ENCODE measurements around the gene SCTR.

Gene SCTR

DNA sequence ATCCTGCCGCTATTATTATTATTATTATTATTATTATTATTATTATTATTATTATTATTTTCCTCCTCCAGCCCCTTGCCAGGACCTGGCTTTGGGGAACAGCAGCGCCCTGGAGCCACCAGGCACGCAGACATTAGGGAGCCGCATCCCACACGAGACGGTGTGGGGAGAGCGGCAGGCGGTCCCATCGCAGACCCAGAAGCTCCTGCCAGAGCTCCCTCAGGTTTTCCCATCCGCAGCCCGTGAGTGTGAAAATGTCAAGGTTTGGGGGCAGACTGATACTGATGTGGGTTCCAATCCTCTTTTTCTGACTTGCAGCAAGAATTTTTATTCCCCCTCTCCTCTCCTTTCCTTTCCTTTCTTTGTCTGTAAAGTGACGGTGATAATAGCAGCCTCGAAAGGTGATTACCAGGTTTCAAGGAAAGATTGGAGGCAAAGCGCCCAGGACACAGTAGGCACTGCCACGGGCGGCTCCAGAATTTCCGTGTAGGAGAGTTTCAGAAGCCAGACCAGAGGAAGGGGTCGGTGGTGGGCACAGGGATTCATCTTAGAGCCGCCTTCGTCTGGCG lies 816 bp downstream of the SCTR start:
- no peak for DNase-seq (ENCODE audit: low read depth)

DNA sequence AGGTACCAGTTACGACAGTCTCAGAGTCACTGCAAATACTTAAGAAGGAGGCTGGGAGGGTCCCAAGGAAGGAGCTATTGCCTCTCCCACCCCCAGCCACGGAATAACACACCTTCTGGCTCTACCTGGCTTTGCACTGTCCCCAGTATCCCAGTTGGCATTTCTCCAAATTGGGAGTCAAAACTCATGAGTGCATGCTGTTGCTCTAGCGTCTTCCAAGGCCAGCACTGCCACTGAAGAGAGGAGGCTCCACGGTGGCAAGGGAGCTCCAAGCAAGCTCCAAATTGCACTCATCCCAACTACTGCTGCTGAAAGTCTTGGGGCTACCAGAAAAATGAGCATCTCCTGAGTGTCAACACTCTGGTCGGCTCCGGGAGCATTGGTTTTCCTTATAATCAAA lies 1.6 kb downstream of the SCTR start:
- no peak for DNase-seq (ENCODE audit: low read depth)

DNA sequence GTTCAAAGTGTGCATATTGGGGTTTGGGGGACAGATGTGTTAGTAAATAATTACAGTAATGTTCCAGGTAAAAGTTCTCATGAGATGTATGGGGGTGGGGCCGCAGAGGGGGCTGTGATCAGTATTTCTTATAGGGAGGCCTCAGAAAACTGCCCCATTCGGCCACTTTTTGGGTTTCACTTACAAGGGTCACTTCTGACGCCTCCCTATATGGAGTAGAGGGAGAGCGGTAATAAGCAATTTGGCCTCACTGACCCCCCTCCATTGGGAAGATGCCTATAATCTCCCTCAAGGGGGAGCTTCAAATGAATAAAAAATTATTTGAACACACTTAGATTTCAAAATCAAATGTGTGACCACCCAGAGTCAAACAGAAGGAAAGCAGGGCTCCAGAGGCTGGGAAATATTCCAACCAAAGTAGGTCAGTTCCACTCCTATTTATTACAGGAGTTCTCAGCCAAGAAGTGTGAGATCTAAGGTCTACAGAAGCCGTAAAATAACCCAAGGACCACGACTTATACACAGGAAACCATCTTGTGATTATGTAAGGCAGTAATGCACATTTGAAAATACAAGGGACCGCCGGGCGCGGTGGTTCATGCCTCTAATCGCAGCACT lies 2.7 kb downstream of the SCTR start:
- no peak for DNase-seq (ENCODE audit: low read depth)

DNA sequence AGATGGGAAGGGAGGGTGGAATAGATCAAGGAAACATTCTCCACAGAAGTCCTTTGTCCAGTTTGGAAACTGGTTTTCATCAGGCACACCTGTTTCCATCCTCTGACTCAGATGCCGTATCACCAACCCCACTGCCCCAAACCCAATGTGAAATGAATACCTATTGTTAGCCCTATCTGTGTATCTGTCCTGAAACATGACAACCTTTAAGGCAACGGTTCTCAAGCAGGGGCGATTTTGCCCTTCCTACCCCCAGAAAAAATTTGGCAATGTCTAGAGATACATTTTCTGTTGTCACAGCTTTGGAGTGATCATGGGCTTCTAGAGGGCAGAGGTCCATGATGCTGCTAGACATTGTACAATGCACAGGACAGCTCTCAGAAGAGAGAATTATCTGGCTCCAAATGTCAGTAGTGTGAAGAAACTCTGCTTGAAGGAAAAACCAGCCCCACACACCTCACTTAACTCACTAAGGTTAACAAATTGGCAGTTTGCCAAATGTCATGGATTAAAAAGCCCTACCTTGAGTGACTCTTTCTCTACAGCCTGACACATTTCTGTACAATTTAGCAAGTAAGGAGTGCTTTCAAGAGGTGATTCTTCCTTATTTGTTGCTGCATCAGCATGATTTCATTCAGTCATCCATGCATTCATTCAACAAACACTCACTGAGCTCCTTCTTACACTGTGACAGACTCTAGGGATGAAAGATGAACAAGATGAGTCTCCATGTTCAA lies 3.4 kb downstream of the SCTR start:
- no peak for DNase-seq (ENCODE audit: low read depth)

DNA sequence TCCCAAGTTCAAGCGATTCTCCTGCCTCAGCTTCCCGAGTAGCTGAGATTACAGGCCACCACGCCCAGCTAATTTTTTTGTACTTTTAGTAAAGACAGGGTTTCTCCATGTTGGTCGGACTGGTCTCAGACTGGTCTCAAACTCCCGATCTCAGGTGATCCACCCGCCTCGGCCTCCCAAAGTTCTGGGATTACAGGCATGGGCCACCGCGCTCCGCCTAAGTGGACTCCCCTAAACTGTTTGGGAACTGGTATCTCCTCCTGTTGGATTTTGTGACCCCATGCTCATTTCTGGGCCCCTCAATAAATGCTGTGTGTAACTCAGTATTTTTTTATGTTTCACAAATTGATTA lies 5.2 kb downstream of the SCTR start:
- DNase-seq (ENCODE audit: low read depth): no peak

DNA sequence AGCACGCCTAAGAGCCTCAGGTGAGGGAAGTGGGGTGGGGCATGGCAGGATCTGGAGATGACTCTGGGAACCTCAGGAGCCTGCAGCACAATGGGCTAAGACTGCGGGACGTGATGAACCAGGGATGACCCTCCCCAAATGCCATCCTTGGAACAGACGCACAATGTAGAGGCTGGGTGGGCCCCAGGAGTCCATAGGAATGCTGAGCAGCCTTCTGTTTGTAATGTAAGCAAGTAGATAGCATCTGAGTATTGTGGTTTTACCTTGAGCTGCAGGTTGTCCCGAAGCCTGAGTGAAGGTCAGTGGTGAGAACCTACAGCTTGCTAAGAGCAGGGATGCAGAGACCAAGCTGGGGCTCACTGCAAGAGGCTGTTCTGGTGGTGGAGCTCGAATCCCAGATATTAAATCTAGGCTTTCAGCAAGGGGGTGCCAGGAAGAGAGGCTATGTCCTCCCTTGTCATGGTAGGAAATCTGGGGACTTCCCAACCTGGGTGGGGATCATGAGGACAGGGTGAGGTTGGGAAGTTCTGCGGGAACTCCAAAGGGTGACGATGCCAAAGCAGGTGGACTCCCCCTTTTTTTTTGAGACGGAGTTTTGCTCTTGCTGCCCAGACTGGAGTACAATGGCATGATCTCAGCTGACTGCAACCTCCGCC lies 5.8 kb downstream of the SCTR start:
- no peak for DNase-seq (ENCODE audit: low read depth)

DNA sequence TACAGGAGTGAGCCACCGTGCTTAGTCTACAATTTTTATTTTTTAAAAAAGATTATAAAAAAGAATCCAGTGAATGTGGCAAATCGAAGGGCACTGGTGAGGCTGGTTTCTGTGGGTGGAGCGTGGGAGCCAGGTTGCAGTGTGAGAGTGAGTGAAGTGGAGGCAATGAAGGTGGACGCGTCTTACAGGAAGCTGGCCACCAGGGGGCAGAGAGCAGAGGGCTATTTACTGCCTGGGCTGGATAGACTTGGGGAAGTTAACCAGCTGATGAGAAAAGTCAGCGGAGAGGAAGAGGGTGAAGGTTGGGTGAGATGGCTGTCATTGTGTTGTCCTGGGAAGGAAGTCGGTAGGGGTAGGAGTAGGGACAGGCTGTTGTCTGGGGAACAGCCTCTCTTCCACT lies 6.8 kb downstream of the SCTR start:
- DNase-seq (ENCODE audit: low read depth): peak; percentile 6

DNA sequence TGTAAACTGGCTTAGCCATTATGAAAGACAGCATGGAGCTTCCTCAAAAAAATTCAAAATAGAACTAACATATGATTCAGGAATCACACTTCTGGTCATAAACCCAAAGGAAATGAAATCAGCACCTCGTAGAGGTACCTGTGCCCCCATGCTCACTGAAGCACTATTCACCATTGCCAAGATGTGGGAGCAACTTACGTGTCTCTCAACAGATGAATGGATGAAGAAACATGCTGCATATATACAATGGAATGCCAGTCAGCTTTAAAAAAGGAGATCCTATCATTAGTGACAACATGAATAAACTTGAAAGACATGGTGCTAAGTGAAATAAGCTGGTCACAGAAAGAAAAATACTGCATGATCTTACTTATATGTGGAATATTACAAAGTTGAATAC lies 8.2 kb downstream of the SCTR start:
- DNase-seq (ENCODE audit: low read depth): no peak

DNA sequence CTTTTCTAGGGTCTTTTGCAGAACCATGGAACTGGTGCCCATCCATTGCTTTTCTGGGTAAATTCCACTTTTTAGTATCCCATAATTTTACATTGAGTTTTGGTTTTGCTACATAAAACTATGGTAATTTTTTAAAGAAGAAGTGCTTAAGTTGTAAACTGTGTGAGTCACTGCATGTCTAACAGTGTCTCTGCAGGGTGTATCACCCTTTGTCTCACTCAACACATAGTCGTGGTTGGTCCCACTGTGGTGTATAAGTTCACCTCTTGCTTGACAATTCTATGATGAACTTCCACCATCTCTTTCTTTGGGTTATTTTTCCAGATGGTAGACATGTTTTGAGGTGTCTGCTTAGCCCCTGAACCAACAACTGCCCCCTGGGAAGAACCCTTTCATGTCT lies 10.5 kb downstream of the SCTR start:
- DNase-seq (ENCODE audit: low read depth): no peak

DNA sequence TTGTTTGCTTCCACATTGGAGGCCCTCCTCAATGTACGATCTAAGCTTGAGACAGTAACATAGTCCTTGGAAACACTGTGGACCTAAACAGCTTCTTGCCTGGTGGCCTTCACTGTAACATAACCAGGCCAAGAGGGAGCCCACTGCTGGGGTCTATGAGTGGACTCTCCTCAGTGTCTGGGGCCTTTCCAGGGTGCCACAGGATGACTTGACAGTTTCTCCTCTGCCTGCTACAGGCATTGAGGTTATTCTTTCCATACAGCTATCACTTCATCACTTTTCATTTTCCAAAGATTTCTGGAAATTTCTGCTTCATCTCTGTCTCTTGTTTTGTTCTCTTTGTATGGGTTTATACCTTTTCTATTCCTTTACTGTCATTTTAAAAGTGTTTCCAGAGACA lies 11.3 kb downstream of the SCTR start:
- no peak for DNase-seq (ENCODE audit: low read depth)

DNA sequence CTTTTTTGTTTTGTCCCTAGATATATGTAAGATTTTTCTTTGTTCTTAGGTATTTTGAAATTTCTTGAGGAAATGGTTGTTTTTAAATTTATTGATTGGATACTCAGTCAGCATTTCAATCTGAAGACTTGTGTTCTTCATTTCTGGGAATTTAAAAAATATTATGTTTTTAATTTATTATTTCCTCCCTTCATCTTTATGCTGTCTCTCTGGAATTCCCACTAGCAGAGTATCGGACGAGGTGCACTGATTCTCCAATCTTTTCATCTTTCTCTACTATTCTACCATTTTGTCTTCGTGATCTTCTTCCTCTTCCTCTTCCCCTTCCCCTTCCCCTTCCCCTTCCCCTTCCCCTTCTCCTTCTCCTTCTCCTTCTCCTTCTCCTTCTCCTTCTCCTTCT lies 12.3 kb downstream of the SCTR start:
- DNase-seq (ENCODE audit: low read depth): no peak

DNA sequence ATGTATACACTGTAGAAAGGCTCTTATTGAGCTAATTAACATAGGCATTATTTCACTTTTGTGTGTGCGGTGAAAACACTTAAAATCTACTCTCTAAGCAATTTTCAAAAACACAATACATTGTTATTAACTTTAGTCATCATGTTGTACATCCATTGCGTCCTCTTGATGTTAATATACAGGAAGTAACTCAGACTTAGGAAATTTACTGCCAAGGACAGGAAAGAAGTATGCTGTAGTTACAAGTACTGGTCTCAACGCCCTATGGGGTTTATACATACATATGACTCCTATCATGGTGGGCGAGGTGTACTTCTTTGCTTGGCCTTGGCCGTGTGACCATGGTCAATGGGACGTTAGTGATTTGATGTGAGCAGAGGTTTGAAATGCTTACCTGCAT lies 15.5 kb downstream of the SCTR start:
- no peak for DNase-seq (ENCODE audit: low read depth)

DNA sequence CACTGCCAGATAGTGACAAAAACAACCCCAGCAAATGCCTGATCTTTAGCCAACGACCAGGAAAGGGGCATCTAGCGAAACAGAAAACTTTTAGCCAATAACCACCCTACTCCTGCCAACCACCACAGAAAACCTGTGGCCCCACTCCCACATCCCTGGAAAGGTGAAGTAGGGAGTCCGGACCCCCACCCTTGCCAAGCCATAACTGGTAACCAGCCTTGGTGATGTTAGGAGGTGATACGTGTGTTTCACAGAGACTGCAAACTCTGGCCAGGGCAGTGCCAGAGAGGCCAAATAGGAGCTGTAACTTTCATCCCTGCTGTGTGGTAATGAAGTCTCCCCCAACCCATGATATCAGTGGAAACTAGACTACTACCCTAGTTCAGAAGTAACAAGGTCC lies 27.6 kb downstream of the SCTR start:
- no peak for DNase-seq (ENCODE audit: low read depth)

DNA sequence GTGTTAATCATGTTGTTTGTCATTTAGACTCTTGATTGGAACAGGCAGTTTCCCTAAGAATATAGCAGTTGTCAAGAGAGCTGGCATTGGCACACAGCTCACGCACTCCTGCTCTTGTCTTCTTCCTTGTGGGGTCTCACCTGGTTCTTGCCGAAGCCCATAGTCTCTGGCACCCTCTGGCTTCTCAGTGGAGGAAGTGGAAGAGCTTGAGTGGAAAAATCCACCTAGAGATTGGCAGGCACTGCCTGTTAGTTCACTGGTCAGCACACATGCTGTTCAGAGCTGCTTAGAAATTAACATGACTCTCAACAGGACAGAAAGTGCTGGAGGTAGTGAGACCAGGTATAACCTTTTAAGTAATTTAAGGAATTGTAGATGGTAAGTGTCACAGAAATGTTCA lies 28.3 kb downstream of the SCTR start:
- no peak for DNase-seq (ENCODE audit: low read depth)

DNA sequence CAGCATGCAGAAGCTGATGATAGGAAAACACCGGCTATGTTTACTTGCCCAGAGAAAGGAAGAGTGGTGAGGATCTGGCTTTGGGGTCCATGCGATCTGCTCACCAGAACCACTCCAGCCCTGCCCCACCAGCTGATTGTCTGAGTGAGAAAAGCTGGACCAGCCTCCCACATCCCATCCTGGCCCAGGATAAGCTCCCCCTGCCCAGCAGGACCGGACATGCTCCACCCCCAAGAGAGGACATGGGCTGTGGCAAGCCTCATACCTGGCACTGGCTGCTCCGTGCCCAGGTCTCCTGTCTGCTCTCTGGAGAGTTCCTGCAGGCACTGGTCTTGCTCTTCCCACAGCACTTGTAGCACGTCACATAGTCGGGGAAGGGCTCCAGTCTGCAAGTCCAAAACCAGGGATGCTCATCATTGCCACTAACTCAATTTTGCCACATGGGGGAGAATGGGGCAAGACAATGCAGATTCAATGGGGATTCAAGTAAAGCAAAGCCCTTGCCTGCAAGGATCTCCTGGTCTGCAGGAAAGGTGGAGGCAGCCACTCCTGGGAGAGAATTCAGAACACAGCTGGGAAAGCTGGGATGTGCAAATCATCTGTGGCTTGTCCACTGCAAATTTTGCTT lies 30.0 kb downstream of the SCTR start:
- no peak for DNase-seq (ENCODE audit: low read depth)

DNA sequence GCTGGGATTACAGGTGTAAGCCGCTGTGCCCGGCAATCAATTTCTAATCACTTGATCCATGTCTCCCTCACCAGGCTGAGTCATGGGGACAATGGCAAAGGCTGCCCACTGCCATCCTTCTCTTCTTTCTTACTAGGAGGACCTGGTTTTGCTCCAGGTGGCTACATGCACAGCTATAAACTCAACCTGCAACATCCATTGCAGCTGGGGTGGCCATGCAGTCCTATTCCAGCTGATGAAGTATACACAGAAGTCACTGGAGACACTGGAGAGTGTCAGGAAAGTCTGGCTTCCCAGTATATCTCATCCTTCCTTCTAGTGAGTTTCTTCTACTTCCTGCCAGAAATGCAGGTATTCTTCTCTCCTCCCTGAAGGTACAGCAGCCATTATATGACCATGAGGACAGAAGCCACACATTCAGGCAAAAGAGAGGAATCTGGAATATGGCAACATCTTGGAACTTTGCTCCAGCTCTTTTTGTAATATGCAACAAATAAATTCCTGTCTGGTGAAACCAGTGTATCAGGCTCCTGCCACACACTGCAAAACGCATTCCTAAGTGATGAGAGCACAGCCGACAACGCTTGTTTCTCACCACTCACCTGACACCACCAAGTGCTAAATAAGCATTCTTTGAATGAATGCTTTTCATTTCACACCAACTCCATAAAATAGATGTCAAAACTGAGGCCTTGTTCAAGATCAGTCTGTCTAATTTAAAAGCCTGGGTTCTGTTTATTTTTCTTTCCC lies 32.3 kb downstream of the SCTR start:
- peak; percentile 81 for DNase-seq (ENCODE audit: low read depth)

DNA sequence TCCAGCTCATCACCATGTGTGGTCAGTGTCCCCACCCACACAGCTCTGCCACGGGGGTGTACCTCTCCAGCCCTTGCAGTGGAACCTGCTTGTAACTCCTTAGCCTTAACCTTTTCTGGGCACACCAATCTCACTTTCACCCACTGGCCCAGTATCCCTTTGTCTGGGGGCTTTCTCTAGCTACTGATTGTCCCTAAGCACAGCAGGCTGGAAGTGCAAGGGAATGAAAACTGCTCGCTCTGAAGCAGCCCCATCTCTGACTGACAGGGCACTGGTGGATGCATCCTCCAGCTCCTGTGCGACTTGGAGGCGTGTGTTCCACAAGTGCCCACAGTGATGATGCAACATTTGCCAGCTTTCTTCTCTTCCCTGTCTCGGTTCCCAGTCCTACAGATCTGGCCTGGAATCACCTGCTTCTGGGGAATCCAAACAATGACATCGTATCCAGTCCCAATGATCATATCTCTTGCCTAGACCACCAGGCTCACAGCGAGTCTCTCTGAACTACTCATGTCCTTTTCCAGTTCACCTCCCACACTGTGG lies 33.6 kb downstream of the SCTR start:
- DNase-seq (ENCODE audit: low read depth): no peak

DNA sequence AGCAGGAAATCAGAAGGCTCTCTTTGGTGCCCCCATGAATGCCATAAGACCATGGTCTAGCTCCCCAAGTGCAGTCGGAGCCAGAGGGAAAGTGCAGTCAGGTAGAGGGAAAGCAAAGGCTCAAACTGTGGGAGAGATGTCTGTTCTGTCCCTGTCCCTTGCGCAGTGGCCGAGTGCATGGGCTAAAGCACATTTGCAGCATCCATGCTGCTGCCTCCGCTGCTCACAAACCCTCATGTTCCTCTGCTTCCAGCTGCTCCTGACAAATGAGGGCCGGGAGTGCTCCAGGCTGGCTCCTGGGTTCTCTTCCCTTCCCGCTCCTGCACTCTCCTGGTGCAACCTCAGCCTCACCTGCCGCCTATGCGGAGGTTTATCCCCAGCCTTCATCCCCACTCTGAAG lies 34.2 kb downstream of the SCTR start:
- no peak for DNase-seq (ENCODE audit: low read depth)

DNA sequence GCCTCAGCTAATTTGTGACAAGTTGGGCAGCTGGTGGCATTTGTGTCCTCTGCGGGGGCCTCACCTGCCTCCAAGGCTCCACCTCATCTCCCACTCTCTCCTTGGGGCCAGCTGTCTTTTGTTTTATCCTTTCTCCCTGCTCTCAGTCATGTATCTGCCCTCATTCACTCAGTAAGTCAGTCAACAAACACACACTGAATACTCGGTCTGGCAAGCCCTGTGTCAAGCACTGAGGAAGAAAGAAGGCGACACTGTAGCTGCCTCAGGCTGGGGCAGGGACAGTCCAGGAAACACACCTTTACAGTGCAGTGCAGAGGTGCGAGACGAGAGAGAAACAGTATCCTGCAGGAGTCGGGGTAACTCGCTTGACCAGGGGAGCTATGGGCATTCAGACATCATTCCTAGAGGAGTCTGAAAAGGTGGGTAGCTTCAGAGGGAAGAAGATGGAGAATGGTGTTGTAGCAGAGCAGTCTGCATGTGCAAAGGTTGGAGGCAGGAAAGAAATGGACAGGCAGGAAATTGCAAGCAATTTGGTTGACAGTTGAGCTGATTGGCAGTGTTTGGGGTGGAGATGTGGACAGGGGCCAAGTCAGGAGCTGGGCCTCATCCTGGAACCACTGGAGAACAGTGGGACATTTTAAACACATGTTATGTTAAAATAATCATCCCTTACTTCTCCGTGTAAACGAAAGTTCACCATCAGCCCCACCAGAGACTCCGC lies 34.9 kb downstream of the SCTR start:
- DNase-seq (ENCODE audit: low read depth): no peak

DNA sequence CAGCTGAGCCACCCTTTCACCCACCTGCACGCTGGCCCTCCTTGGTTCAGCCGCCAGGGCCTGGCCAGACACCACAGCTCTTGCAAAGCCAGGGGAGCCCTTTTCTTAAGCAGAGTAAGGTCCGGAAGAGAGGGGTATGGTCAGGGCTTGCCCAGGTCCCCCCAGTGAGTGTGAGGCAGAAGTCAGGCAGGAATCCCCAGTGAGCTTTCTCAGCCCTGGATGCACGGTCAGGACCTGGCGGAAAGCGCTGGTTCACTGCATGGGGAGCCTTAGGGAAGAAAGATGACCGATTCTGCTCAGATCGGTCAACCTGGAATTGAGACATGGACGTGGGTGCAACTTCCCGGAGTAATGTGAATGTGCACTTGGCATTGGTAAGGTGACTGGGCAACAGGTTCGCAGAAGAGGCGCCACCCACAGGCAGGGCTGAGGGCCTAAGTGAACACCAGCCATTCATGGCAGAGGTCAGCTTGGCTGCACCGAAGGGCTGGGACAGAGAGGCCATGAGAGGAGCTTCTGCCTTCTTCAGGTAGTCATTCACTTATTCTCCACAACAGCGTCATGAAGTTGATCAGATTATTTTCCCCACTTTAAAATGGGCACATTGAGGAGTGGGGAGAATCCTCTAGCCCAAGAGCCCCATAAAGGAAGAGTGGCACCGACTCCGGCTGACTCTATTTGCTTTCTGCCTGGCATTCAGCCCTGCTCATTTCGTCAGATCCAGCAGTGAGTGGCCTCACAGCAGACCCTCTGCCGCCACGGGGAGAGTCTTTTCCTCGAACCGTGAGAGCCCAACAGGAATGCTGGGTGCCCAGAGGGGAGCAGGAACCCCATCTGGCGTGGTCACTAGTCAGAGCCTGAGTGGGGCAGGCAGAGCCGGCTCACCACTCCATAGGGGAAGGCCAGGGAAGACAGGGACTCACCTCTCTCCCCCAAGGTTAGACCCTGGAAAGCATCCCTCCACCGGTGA lies 35.8 kb downstream of the SCTR start:
- DNase-seq (ENCODE audit: low read depth): no peak

Measured in non-pigmented ciliary epithelial cell (primary cell).